C4-2B (cell line): Measurements from ENCODE around the gene PARVA.

Source experiments
- CTCF ChIP-seq: fragments of 450-650 bp; conservative IDR thresholded peaks from 2 replicates; pipeline ENCODE4 v1.5.1; 2017; ENCODE audit warnings: mild to moderate bottlenecking
- ZFX ChIP-seq: fragments of 450-650 bp; IDR thresholded peaks from 2 replicates; pipeline ENCODE4 v1.6.1; 2017

- no peak for TF ChIP-seq CTCF
- no peak for TF ChIP-seq ZFX
Measured at GRCh38 chr11:12540913-12541582, 163.7 kb downstream of the PARVA start.
